ENCODE data around the gene SEL1L3.

Gene SEL1L3

GRCh38 chr4:25753239-25753638 lies 109.5 kb downstream of the SEL1L3 start:
- no peak for DNase-seq (ENCODE audit: low spot score)
- Histone ChIP-seq H3K27ac (no peak overlapping the region), H3K4me3 (no peak overlapping the region)
- no peak for TF ChIP-seq CTCF (IDR thresholded peaks at IDR 0.05)

GRCh38 chr4:25750874-25751273 lies 111.9 kb downstream of the SEL1L3 start:
- DNase-seq (ENCODE audit: low spot score): no peak
- Histone ChIP-seq H3K27ac (no peak overlapping the region), H3K4me3 (no peak overlapping the region)
- TF ChIP-seq CTCF (IDR thresholded peaks at IDR 0.05): no peak

- no peak for DNase-seq (ENCODE audit: low spot score)
- no peak overlapping the region for H3K4me3 ChIP-seq
- TF ChIP-seq CTCF (IDR thresholded peaks at IDR 0.05): no peak
- no peak overlapping the region for H3K27ac ChIP-seq
These were observed 113.5 kb downstream of the SEL1L3 start for GRCh38 chr4:25749150-25749794.

- H3K4me3 ChIP-seq: no peak overlapping the region
- H3K27ac ChIP-seq: no peak overlapping the region
- no peak for DNase-seq (ENCODE audit: low spot score)
- no peak for TF ChIP-seq CTCF (IDR thresholded peaks at IDR 0.05)
These were observed 118.8 kb downstream of the SEL1L3 start for GRCh38 chr4:25743971-25744370.

GRCh38 chr4:25729564-25729963 lies 133.2 kb downstream of the SEL1L3 start:
- no peak overlapping the region for H3K4me3 ChIP-seq
- no peak for DNase-seq (ENCODE audit: low spot score)
- no peak overlapping the region for H3K27ac ChIP-seq
- TF ChIP-seq CTCF (IDR thresholded peaks at IDR 0.05): no peak

GRCh38 chr4:25728886-25729285 lies 133.9 kb downstream of the SEL1L3 start:
- no peak overlapping the region for H3K4me3 ChIP-seq
- TF ChIP-seq CTCF (IDR thresholded peaks at IDR 0.05): no peak
- DNase-seq (ENCODE audit: low spot score): no peak
- no peak overlapping the region for H3K27ac ChIP-seq

GRCh38 chr4:25727711-25728493 lies 134.9 kb downstream of the SEL1L3 start:
- DNase-seq (ENCODE audit: low spot score): no peak
- TF ChIP-seq CTCF (IDR thresholded peaks at IDR 0.05): no peak
- no peak overlapping the region for H3K27ac ChIP-seq
- H3K4me3 ChIP-seq: no peak overlapping the region

Data from coronary artery (tissue), 2 donors.